Activated CD8-positive, alpha-beta memory T cell treated with anti-CD3 and anti-CD28 coated beads, Interleukin-2, amount 50 U/mL, for 1 hour (primary cell): ENCODE results near the gene EIF4E3.

ENCODE experiments used
- DNase-seq: peaks from one replicate; pipeline ENCODE4 v3.0.0-alpha.2; 2020; ENCODE audit errors: extremely low read depth

The EIF4E3 gene

DNA sequence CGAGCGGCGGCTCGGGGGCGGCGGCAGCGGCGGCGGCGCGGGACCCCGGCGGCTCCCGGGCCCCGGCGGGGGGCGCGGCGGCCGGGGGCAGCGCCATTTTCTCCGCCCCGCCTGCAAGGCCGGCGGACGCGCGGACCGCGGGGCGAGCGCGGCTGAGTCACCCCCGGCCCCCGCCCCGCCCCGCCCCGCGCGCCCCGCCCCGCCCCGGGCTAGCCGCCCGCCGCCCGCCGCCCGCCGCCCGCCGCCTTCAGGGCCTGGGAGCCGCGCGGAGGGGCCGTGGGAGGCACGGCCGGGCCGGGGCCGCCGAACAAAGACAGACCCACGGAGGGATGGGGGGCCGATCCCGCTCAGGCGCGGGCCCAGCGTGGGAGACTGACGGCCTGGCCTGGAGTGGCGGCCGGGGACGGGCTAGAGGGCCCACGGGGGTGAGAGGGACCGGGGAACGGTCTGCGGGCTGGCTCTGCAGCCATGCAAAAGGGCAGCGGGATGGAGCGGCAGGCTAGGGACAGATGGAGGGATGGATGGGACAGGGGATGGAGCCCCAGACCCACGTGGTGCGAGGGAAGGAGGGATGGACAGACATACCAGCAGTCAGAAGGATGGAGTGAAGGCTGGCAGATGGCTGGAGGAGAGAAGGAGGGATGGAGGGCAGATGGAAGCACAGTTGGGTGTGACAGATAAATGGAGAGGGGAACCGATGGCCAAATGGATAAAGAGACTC lies at the start of gene EIF4E3:
TSS of gene EIF4E3 (minus strand) at position 132 of the 721 bp plus-strand sequence. CDS start at position 97, 35 bp downstream.
- no peak for DNase-seq

DNA sequence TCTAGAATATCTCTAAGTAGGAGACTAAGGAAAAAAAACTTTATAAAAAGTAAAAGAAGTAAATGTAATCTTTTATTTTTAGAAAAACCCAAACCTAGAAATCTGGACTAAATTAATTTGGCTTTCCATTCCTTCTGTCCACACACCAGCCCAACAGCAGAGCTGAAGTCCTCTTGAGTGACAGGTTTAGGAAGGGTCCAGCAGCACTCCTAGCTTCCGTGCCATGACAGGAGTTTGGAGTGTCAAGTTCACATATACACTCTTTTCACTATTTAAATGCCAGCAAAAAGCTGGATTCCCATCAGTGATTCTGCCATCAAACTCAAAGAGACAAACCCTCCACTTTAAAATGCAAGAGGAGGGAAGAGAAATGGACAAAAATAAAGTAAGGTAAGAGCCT lies 46.7 kb upstream of the EIF4E3 start:
- DNase-seq, result no peak

DNA sequence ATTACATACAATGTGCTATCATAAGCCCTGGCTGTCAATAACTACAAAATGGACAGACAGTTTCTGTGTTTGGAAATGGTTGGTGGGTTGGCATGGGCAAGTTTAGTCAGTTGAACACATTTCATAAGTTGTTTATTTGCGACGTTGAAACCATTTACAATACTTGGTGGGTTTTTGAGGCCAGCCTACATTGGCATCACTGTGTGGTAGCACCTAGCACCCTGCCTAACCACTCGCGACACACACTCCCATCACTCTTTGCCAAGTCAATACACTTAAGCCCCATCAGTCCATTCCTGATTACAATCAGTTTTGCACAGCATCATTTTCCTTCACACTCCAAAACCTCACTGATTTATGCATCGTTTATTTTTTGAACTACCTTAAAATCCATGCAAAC lies 45.9 kb upstream of the EIF4E3 start:
- no peak for DNase-seq

DNA sequence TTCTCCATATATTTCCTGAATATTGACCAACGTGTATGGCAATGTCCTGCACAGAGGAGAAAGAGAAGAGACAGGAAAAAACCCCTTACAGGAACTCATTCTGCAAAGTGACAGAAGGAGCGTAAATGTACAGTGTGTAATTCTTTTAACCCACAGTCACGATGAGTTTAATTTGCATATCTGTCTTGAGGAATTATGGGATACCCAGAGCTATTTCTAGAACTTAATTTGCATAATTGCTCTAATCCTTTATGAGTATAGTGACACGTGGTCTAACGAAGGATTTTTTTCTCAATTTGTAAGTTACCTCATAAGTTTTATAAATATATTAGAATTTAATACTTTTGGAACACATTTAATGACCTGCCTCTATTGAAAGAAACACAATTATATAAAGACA lies 38.2 kb upstream of the EIF4E3 start:
- no peak for DNase-seq

DNA sequence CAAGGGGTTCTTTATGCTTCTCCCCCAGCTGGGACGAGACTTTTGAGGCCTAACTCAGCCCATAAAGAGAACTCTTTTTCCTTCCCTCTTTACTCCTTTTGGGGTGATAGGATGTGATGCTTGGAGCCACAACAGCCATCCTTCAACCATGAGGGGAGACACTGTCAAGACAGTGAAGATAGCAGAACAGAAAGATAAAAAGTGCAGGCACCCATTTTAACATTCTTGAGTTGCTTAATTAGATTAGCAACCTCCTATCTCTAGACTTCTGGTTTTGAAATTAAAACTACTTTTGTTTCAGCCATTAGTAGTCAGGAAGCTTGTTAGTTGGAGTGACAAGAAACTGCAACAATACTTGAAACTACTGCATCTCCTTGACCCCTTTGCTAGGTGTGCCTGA lies 34.9 kb upstream of the EIF4E3 start:
- no peak for DNase-seq

DNA sequence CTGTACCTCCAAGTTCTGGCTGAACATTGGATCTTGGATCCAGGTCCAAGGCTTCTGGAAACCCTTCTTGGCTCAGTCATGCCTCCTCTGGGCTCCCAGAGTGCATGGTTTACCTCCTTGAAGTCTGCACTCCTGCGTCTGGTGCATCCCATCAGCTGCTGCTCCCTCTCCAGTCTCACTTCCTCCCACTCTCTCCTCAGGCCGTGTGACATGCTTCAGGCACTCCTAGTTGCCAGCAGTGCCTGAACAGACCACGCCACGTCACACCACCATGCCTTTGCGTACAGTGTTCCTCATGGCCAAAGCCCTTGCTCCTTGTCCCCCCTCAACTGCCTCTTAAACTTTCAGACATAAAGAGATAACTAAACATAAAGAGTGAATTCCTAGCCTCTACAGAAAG lies 34.2 kb upstream of the EIF4E3 start:
- no peak for DNase-seq

DNA sequence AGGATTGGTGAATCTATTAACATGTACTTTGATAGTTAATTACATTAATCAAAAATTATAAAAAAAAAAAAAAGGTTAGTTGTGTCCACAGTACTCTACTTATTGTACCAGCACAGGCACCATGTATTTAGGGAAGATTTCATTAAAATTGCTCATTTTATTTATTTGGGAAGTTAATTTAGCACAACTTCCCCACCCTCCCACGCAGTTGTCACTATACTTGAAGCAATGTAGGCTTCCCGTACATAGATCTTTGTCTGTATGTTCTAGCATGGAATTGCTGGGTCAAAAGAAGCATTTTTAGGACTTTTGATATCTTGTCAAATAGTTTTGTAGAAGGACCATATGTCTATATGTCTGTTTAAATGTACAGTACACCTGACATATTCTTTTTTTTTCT lies 32.9 kb upstream of the EIF4E3 start:
- DNase-seq, result no peak

DNA sequence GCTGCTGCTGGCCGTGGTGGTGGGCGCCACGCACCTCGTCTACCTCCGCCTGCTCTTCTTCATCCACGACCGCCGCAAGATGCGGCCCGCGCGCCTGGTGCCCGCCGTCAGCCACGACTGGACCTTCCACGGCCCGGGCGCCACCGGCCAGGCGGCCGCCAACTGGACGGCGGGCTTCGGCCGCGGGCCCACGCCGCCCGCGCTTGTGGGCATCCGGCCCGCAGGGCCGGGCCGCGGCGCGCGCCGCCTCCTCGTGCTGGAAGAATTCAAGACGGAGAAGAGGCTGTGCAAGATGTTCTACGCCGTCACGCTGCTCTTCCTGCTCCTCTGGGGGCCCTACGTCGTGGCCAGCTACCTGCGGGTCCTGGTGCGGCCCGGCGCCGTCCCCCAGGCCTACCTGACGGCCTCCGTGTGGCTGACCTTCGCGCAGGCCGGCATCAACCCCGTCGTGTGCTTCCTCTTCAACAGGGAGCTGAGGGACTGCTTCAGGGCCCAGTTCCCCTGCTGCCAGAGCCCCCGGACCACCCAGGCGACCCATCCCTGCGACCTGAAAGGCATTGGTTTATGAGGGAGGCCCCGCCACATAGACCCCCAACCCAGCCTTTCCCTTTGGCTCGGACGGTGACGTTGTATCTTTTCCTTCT lies 29.5 kb upstream of the EIF4E3 start:
- no peak for DNase-seq

DNA sequence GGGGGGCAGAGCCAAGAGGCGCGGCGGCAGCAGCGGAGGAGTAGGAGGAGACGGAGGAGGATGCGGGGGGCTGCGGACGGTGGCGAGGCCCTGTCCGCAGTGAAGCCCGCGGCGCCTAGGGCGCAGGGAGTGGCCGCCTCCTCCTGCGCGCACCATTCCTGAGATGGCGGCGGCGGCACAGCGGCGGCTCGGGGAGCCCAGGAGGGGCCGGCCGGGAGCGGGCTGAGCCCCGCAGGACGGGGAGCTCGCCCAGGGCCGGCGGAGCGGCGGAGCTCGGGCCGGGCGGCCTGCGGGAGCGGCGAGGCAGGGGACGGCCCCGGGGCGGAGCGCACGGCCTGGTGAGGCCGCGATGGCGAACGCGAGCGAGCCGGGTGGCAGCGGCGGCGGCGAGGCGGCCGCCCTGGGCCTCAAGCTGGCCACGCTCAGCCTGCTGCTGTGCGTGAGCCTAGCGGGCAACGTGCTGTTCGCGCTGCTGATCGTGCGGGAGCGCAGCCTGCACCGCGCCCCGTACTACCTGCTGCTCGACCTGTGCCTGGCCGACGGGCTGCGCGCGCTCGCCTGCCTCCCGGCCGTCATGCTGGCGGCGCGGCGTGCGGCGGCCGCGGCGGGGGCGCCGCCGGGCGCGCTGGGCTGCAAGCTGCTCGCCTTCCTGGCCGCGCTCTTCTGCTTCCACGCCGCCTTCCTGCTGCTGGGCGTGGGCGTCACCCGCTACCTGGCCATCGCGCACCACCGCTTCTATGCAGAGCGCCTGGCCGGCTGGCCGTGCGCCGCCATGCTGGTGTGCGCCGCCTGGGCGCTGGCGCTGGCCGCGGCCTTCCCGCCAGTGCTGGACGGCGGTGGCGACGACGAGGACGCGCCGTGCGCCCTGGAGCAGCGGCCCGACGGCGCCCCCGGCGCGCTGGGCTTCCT lies 28.8 kb upstream of the EIF4E3 start, which contains the start of gene GPR27:
TSS of gene GPR27 (plus strand) at position 155 of the 909 bp plus-strand sequence. CDS start at position 350, 195 bp downstream.
- DNase-seq, result no peak

DNA sequence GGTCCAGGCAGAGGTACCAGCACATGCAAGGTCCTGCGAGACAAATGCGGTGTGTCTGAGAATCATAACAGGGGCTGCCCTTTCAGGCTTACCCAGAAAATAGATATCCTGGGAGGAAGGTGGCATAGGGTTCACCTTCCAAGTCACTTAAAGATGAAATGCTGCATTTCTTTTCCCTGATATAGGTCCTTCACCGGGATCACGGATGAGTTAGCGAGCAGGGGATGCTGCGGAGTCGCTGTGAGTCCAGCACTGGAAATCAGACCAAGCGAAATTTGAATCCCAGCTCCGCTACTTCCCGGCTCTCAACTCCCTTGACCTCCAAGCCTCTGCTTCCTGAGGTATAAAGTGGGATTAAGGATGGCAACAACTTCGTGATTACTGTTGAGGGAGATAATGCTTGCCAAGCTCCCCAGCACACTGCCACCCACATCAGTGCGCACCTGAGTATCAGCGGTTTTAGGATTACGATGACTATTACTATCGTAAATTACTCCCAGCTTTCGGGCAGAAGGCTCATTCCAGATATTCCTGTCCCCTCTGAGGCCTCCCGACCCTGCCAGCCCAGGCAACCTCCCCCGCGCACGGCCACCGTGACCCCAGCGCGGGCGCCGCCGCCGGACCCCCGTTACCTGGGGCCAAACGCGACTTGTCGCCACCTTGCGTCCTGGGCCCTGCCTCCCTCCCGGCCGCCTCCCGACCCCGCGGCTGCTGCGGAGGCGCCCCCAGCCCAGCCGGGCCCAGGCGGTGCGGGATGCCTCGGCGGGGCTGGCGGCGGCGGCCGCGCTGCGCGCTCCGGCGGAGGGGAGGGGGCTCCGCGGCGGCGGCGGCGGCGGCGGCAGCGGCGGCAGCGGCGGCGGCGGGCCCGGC lies 27.9 kb upstream of the EIF4E3 start:
- no peak for DNase-seq

DNA sequence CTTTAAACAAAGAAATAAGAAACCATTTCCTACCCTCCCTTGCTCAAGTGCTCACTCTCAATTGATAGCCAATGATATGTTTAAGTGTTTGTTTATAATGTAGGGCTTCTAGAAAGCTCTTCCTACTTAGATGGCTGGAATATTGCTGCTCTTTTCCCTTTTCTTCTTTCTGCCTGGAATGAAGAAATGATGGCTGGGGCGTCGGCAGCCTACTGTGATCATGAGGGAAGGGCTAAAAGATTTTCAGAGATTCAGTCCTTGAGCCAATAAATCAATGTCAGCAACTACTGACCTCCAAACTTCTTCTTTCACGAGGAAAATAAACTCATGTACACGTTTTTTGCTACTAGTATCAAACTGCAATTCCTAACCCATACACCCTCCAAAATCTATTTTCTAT lies 26.4 kb upstream of the EIF4E3 start:
- DNase-seq, result no peak

DNA sequence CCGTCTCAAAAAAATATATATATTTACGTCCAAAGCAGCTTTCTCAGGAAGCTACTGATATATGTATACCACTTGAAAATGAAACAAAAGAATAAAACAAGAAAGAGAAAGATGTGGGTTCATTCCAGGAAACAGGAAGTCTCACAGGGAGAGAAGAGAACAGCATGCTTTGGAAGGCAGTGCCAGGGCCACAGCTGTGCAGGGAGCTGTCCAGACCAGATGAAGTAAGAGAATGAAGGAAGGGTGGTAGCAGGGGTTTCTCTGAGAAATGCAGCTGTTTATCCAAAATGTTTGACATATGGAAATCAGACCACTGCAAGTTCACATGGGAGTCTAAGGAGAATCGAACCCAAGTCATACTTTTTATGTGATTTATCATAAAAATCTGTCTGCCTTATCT lies 19.5 kb upstream of the EIF4E3 start:
- no peak for DNase-seq

DNA sequence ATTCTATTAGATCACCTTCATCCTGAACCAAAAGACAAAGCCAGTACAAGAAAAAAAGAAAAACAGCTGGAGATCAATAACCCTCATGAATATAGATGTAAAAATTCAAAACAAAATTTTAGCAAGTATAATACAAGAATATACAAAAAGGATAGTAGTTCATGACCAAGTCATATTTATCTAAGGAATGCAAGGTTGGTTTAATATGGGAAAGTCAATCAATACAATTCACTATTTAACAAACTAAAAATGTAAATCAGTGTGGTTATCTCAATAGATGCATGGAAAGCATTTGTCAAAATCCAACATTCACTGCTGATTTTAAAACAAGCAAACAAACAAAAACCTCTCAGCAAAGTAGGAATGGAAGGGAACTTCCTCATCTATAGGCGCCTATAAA lies 17.4 kb upstream of the EIF4E3 start:
- no peak for DNase-seq

DNA sequence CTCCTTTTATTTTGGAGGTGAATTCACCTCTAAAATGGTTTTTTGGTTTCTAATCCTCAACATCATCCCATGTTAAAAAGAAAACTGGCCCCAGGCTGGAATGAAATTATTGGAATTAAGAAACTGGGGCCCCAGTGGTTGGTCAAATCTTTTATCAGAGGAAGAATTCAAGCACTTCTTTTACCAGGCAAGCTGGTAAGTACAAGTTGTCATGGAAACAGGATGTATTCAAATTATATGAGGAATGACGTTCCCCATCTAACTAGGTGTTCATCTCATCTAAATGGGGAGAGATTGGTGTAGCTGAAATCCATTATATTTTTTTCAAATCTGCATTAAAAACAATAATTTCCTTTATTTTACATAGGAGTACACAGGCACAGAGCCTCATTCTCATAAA lies 9.7 kb upstream of the EIF4E3 start:
- DNase-seq, result no peak

DNA sequence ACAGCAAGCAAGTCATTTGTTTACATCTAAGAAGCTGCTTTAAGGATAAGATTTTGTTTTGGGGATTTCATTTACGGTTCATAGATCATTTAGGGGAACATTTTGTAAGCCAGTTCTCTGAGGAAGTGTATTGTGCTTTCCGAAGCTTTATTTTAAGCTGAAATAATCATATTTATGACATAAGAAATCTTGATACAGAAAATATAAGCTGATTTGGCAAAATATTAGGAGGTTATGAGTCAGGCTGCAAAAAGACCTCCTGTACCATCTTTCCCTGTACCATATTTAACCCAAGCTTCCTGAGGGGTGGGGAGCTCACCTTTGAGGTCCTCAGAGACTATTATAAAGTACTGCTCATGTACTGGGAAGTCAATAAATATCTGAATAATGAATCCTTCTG lies 8.1 kb upstream of the EIF4E3 start:
- no peak for DNase-seq

DNA sequence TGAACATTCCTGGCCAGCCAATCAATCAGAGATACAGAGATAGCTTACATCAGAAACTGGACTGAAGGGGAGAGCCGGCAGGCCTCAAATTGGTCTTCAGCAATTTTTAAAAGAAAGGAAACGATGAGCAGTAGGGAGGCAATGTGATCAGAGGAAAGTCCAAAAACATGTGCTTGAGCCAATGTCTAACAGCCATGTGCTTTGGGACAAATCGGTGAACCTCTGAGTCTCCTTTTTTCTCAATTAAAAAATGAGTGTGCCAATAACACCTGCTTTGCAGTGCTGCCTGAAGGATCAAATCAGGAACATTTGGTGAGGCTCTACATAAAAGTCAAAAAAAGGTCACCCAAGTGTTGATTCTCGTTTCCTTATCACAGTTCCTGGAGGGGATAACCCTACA lies 7.4 kb upstream of the EIF4E3 start:
- no peak for DNase-seq

DNA sequence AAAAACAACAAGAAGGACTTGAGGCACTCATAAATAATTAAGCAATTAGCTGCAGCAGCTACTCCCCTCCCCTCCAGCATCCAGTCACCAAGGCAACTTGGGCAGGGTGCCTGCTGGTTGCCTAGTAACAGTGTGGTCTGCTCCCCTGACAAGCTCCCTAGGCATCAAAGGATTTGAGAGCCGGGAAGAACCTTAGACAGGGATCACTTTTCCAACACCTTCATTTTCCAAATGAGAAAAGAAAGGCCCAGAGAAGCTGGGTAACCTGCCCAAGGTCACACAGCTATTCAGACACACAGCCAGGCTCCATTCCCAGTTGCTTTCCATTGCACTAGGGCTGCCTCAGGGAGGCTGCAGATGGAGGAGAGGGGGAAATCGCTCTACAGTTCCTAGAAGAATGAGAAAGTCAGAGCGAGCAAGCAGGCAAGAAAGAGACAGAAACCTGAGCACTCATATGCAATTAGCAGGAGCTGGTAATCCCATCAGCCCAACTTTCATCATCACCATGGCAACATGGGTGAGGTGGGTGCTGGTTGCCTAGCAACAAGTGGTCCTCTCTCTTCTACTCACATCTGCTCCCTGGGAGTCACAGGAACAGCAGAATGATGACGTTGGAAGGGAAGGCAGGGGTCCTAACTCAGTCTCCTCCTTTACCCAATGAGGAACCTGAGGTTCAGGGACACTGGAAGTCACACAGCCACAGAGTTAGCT lies 3.6 kb upstream of the EIF4E3 start:
- DNase-seq, result no peak

DNA sequence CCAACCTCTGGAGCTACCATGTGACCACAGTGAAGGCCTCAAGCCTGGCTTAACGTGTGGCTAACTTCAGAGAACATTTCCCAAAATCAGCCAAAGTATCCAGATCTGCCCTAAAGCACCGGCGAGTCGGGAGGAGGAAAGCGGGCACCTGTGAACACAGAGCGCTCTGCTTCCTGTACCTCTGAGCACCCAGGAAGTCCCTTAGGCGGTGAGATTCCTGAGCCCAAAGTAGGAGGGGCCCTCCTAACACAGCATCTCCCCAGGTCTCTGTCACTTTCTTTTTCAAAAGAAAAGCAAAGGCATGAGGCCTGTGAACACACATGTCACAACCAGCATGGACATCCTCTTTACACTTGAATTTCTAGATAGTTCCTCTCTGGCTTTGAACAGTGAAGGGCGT lies 944 bp upstream of the EIF4E3 start:
- no peak for DNase-seq

DNA sequence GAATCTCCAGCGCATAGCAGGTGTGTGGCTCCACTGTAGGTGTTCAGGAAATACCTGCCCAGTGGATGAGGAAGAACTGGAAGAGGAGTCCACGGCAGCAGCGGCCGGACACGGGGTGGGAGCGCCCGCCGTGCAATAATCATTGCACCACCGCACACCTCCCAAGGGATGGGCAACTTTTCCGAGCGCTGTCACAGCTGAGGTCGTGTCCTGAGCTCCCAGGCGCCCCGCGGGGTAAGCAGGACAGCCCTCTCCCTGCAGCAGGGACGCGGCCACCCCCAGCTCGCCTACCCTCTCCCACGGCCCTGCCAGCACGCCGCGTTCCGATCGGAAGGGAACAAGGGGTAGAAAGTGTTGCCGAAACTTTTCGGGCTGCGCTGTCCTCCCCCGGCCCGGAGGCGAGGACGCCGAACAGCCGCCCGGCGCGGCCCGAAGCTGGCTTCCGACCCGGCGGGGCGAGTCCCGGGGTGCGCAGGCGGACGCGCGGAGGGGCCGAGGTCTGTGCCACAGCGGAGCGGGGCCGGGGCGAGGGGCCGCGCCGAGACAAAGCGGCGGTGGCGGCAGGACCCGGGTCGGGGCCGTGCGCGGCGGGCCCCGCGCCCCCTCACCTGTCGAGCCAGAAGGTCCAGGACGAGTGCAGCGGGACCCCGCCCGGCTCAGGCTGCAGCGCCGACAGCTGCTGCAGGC lies 475 bp downstream of the EIF4E3 start:
- DNase-seq, result no peak

DNA sequence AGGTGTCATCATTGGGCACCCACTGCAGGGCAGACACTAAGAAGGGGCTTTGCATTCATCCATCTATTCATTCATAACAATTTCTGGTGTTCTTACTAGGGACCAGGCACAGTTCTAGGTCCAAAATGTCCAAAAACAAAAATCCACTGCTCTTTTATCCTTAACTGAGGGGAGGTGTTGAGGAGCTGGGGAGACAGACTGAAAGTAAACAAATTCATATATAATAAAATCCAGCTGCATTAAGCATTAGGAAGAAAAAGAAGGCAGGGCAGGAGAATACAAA lies 1.1 kb downstream of the EIF4E3 start:
- no peak for DNase-seq
